ENCODE data around the gene IFI16.

GRCh38 chr1:159084867-159085266, 75.2 kb downstream of the IFI16 start:
- no peak for TF ChIP-seq CTCF (IDR thresholded peaks at IDR 0.05)
- TF ChIP-seq POLR2A (IDR thresholded peaks at IDR 0.05): no peak
- TF ChIP-seq EP300 (IDR thresholded peaks at IDR 0.05; ENCODE audit: low read depth): no peak
